Measurements from ENCODE around the gene ARHGAP36.

ARHGAP36 gene

GRCh38 chrX:131010186-131010585, 48.0 kb upstream of the ARHGAP36 start (continued):
- TF ChIP-seq POU6F1 (CRISPR knock-in tag; IDR thresholded peaks at IDR 0.05; ENCODE audit: borderline replicate concordance, low read depth) (no peak), ARNTL (CRISPR knock-in tag; IDR thresholded peaks at IDR 0.05; ENCODE audit: borderline replicate concordance, low read depth) (no peak), ISL1 (CRISPR knock-in tag; IDR thresholded peaks at IDR 0.05) (no peak)

GRCh38 chrX:131025336-131025735, 32.8 kb upstream of the ARHGAP36 start:
- no peak for ATAC-seq
- peak; percentile 35 for TF ChIP-seq ISL1 (CRISPR knock-in tag; IDR thresholded peaks at IDR 0.05)
- no peak for TF ChIP-seq TOX (CRISPR knock-in tag; IDR thresholded peaks at IDR 0.05; ENCODE audit: borderline replicate concordance)
- no peak for TF ChIP-seq CREB5 (CRISPR knock-in tag; IDR thresholded peaks at IDR 0.05; ENCODE audit: low read depth)

- ATAC-seq: no peak
- no peak for TF ChIP-seq CSRNP3 (CRISPR knock-in tag; IDR thresholded peaks at IDR 0.05)
- TF ChIP-seq TOX (CRISPR knock-in tag; IDR thresholded peaks at IDR 0.05; ENCODE audit: borderline replicate concordance): no peak
- TF ChIP-seq OSR1 (CRISPR knock-in tag; IDR thresholded peaks at IDR 0.05): no peak
- no peak for TF ChIP-seq ESRRG (CRISPR knock-in tag; IDR thresholded peaks at IDR 0.05)
- TF ChIP-seq RARB (CRISPR knock-in tag; IDR thresholded peaks at IDR 0.05): no peak
- no peak for TF ChIP-seq POU6F1 (CRISPR knock-in tag; IDR thresholded peaks at IDR 0.05; ENCODE audit: borderline replicate concordance, low read depth)
- peak; percentile 75 for TF ChIP-seq ISL1 (CRISPR knock-in tag; IDR thresholded peaks at IDR 0.05)
- TF ChIP-seq CREB5 (CRISPR knock-in tag; IDR thresholded peaks at IDR 0.05; ENCODE audit: low read depth): no peak
- no peak for TF ChIP-seq CSDC2 (CRISPR knock-in tag; IDR thresholded peaks at IDR 0.05)
- TF ChIP-seq ZNF565 (CRISPR knock-in tag; conservative IDR thresholded peaks at IDR 0.05; ENCODE audit: low read depth): no peak
- TF ChIP-seq PPARA (CRISPR knock-in tag; IDR thresholded peaks at IDR 0.05; ENCODE audit: borderline replicate concordance): no peak
- peak; percentile 83 for TF ChIP-seq TCF4 (CRISPR knock-in tag; IDR thresholded peaks at IDR 0.05; ENCODE audit: borderline replicate concordance)
- no peak for TF ChIP-seq ZFP30 (CRISPR knock-in tag; IDR thresholded peaks at IDR 0.05)
- TF ChIP-seq ZFP3 (CRISPR knock-in tag; IDR thresholded peaks at IDR 0.05): no peak
- TF ChIP-seq ZNF8 (CRISPR knock-in tag; IDR thresholded peaks at IDR 0.05): no peak
- TF ChIP-seq BACH2 (CRISPR knock-in tag; IDR thresholded peaks at IDR 0.05; ENCODE audit: borderline replicate concordance): no peak
- no peak for TF ChIP-seq ZNF70 (CRISPR knock-in tag; IDR thresholded peaks at IDR 0.05)
- no peak for TF ChIP-seq ARNTL (CRISPR knock-in tag; IDR thresholded peaks at IDR 0.05; ENCODE audit: borderline replicate concordance, low read depth)
- TF ChIP-seq SNAI2 (CRISPR knock-in tag; IDR thresholded peaks at IDR 0.05): peak; percentile 20; the same call in 1 of the 2 replicates
- TF ChIP-seq TSHZ2 (CRISPR knock-in tag; IDR thresholded peaks at IDR 0.05): peak; percentile 67; the same call in 1 of the 2 replicates
- peak; percentile 72; the same call in 1 of the 2 replicates for TF ChIP-seq GLIS3 (CRISPR knock-in tag; IDR thresholded peaks at IDR 0.05)
- TF ChIP-seq PATZ1 (CRISPR knock-in tag; IDR thresholded peaks at IDR 0.05; ENCODE audit: borderline replicate concordance): no peak
- no peak for TF ChIP-seq ZC3H10 (CRISPR knock-in tag; IDR thresholded peaks at IDR 0.05)
These were observed 25.6 kb upstream of the ARHGAP36 start for GRCh38 chrX:131032354-131033230.

Measured in SK-N-SH treated with all-trans-retinoic acid at 6 μM for 48 hours (cell line).